Measurements from ENCODE around the gene CARD10. TPM values are rescaled to one million over a fixed set of nuclear protein-coding genes. Genes with fewer than 3 reads are reported as not detected.

CARD10 gene
- total and polyA plus RNA-seq, 4 donors, result 7.8 to 14.0 (median 8.4) TPM

DNA sequence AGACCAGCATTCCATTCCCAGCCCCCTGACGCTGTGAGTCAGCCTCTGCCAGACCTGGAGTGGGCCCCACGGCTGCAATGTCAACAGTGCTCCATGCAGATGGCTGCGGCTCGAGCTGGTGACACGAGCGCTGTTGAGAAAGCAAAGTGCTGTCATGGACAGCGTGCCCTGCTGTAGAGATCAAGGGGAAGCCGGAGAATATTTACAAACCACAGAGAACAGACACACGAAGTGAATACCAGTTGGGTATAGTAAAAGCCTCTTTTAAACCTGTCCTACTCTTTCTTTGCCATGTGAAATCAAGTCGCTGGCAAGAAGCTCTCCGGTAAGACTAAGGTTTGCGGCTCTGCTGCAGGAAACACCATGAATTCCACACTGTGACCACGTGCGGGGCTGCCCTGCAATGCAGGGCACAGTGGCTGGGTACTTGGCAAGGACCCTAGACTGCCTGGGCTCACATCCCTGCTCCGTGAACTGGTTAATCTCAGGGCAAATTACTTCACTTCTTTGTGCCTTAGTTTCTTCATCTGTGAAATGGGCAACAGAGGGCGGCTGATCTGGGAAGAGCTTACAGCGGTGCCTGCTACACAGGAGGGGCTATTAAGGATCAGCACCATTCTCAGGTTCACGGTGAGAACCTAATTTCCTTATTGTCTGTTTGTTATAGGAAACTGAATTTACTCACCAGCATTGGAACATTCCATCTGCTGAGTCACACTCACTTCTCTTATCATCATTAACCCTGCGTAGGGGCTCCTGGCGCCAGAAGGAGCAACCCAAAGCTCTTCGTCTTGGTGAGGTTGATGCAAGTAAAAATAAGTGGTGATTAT lies 64.1 kb downstream of the CARD10 start:
- no peak overlapping the region for H3K27ac ChIP-seq (ENCODE audit: low read depth in 1 of 2, low read length in 2 of 2)
- 45% methylated on average over 21 of the region's 21 CpGs for WGBS
- TF ChIP-seq EGR1 (IDR thresholded peaks at IDR 0.05; ENCODE audit: low read depth in 2 of 2) (no peak), HNF4A (conservative IDR thresholded peaks at IDR 0.05) (peak in 1 of 2 donors; percentile 6), RXRA (IDR thresholded peaks at IDR 0.05) (no peak), SP1 (IDR thresholded peaks at IDR 0.05) (no peak), TAF1 (conservative IDR thresholded peaks at IDR 0.05) (no peak)
- TF ChIP-seq, protein P1, sequence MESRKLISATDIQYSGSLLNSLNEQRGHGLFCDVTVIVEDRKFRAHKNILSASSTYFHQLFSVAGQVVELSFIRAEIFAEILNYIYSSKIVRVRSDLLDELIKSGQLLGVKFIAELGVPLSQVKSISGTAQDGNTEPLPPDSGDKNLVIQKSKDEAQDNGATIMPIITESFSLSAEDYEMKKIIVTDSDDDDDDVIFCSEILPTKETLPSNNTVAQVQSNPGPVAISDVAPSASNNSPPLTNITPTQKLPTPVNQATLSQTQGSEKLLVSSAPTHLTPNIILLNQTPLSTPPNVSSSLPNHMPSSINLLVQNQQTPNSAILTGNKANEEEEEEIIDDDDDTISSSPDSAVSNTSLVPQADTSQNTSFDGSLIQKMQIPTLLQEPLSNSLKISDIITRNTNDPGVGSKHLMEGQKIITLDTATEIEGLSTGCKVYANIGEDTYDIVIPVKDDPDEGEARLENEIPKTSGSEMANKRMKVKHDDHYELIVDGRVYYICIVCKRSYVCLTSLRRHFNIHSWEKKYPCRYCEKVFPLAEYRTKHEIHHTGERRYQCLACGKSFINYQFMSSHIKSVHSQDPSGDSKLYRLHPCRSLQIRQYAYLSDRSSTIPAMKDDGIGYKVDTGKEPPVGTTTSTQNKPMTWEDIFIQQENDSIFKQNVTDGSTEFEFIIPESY (IDR thresholded peaks at IDR 0.05), result no peak
- H3K9ac ChIP-seq (ENCODE audit: low read depth in 1 of 2, low read length in 2 of 2), result no peak overlapping the region
- peaks cover 0 to 5% (median 2%) of the 10 kb centered on the region in 4 donors for H3K4me1 ChIP-seq (ENCODE audit: control insufficient read depth in 4 of 4, insufficient read depth in 4 of 4, low read length in 3 of 4)
- no peaks in the 10 kb centered on the region for H3K36me3 ChIP-seq (ENCODE audit: control insufficient read depth in 4 of 4, insufficient read depth in 3 of 4, low read depth in 1 of 4, low read length in 3 of 4)
- H3K9me3 ChIP-seq (ENCODE audit: control insufficient read depth in 4 of 4, low read length in 3 of 4), result no peaks in the 10 kb centered on the region
- DNase-seq (ENCODE audit: low spot score), result no peak
- no peak overlapping the region for H3K4me3 ChIP-seq (ENCODE audit: low read depth in 1 of 3, low read length in 3 of 3)
- peaks cover 0 to 2% (median 0%) of the 10 kb centered on the region in 4 donors for H3K27me3 ChIP-seq (ENCODE audit: control insufficient read depth in 4 of 4, insufficient read depth in 4 of 4, low read length in 3 of 4)

DNA sequence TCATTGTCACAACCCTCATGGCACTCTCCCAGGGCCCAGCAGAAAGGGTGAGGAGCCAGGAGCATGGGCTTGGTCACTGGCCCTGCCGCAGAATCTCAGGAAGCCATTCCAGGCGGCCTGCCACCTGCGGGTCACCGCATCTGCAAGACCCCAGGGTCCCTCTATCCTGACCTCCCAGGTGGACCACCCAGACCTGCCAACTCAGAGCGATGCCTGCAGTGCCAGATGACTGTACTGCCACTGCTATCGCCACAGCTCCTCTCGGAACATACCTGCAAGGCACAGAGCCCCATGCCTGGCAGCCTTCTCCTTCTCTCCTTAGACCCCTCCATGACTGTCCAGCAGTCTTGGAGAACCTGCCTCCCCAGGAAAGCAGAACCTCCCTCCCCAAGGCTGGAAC lies 65.5 kb downstream of the CARD10 start:
- H3K9me3 ChIP-seq (ENCODE audit: control insufficient read depth in 4 of 4, low read length in 3 of 4), result no peaks in the 10 kb centered on the region
- no peak overlapping the region for H3K27ac ChIP-seq (ENCODE audit: low read depth in 1 of 2, low read length in 2 of 2)
- peaks cover 0 to 5% (median 2%) of the 10 kb centered on the region in 4 donors for H3K4me1 ChIP-seq (ENCODE audit: control insufficient read depth in 4 of 4, insufficient read depth in 4 of 4, low read length in 3 of 4)
- H3K36me3 ChIP-seq (ENCODE audit: control insufficient read depth in 4 of 4, insufficient read depth in 3 of 4, low read depth in 1 of 4, low read length in 3 of 4), result no peaks in the 10 kb centered on the region
- peaks cover 0 to 2% (median 0%) of the 10 kb centered on the region in 4 donors for H3K27me3 ChIP-seq (ENCODE audit: control insufficient read depth in 4 of 4, insufficient read depth in 4 of 4, low read length in 3 of 4)
- H3K4me3 ChIP-seq (ENCODE audit: low read depth in 1 of 3, low read length in 3 of 3), result no peak overlapping the region
- 96% methylated on average over 7 of the region's 7 CpGs for WGBS
- DNase-seq (ENCODE audit: low spot score), result no peak
- H3K9ac ChIP-seq (ENCODE audit: low read depth in 1 of 2, low read length in 2 of 2), result no peak overlapping the region
- TF ChIP-seq SP1 (IDR thresholded peaks at IDR 0.05), result no peak
- TF ChIP-seq RAD21 (IDR thresholded peaks at IDR 0.05), result no peak
- TF ChIP-seq HNF4G (IDR thresholded peaks at IDR 0.05), result no peak
- TF ChIP-seq, protein P2, sequence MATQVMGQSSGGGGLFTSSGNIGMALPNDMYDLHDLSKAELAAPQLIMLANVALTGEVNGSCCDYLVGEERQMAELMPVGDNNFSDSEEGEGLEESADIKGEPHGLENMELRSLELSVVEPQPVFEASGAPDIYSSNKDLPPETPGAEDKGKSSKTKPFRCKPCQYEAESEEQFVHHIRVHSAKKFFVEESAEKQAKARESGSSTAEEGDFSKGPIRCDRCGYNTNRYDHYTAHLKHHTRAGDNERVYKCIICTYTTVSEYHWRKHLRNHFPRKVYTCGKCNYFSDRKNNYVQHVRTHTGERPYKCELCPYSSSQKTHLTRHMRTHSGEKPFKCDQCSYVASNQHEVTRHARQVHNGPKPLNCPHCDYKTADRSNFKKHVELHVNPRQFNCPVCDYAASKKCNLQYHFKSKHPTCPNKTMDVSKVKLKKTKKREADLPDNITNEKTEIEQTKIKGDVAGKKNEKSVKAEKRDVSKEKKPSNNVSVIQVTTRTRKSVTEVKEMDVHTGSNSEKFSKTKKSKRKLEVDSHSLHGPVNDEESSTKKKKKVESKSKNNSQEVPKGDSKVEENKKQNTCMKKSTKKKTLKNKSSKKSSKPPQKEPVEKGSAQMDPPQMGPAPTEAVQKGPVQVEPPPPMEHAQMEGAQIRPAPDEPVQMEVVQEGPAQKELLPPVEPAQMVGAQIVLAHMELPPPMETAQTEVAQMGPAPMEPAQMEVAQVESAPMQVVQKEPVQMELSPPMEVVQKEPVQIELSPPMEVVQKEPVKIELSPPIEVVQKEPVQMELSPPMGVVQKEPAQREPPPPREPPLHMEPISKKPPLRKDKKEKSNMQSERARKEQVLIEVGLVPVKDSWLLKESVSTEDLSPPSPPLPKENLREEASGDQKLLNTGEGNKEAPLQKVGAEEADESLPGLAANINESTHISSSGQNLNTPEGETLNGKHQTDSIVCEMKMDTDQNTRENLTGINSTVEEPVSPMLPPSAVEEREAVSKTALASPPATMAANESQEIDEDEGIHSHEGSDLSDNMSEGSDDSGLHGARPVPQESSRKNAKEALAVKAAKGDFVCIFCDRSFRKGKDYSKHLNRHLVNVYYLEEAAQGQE (IDR thresholded peaks at IDR 0.05), result no peak
- TF ChIP-seq, protein P3, sequence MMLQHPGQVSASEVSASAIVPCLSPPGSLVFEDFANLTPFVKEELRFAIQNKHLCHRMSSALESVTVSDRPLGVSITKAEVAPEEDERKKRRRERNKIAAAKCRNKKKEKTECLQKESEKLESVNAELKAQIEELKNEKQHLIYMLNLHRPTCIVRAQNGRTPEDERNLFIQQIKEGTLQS (IDR thresholded peaks at IDR 0.05), result no peak
- TF ChIP-seq, protein P4, sequence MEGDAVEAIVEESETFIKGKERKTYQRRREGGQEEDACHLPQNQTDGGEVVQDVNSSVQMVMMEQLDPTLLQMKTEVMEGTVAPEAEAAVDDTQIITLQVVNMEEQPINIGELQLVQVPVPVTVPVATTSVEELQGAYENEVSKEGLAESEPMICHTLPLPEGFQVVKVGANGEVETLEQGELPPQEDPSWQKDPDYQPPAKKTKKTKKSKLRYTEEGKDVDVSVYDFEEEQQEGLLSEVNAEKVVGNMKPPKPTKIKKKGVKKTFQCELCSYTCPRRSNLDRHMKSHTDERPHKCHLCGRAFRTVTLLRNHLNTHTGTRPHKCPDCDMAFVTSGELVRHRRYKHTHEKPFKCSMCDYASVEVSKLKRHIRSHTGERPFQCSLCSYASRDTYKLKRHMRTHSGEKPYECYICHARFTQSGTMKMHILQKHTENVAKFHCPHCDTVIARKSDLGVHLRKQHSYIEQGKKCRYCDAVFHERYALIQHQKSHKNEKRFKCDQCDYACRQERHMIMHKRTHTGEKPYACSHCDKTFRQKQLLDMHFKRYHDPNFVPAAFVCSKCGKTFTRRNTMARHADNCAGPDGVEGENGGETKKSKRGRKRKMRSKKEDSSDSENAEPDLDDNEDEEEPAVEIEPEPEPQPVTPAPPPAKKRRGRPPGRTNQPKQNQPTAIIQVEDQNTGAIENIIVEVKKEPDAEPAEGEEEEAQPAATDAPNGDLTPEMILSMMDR (IDR thresholded peaks at IDR 0.05; ENCODE audit: low read depth, low read length, missing input control), result no peak
- TF ChIP-seq NR2F2 (IDR thresholded peaks at IDR 0.05), result no peak
- TF ChIP-seq FOXA1 (IDR thresholded peaks at IDR 0.05), result no peak
- TF ChIP-seq FOXA2 (IDR thresholded peaks at IDR 0.05), result no peak
- TF ChIP-seq, protein P1 (IDR thresholded peaks at IDR 0.05), result no peak
- TF ChIP-seq TAF1 (conservative IDR thresholded peaks at IDR 0.05), result no peak
- no peak for TF ChIP-seq RXRA (IDR thresholded peaks at IDR 0.05)
- TF ChIP-seq JUND (IDR thresholded peaks at IDR 0.05), result no peak

Measured in liver (tissue), 9 donors.